GM12878 (cell line): ENCODE measurements around the gene B3GALT5. TPM values are rescaled to one million over a fixed set of nuclear protein-coding genes. Genes with fewer than 3 reads are reported as not detected.

Experiments used
- ATAC-seq: fragments of 200-7000 bp; cut with Tn5 transposase; 3 replicates; pipeline ENCODE4 v1.9.1; 2020; ENCODE audit warnings: mild to moderate bottlenecking, moderate library complexity
- BruUV-seq: library from RNA; stranded (reverse); fragments of 400-500 nt; replicated peaks from 2 replicates; lab custom pipeline; 2021; lab: Mats Ljungman, UMichigan
- CTCF ChIA-PET: fragments of 300-600 bp; sonication (Branson Sonifier 250); formaldehyde crosslinking; extraction: SDS; loops from one replicate; lab custom pipeline; 2021; ENCODE audit warnings: inconsistent platforms; lab: Yijun Ruan, JAX
- POLR2A ChIA-PET: fragments of 350-600 bp; formaldehyde crosslinking; extraction: SDS; loops from one replicate; lab custom pipeline; 2021; ENCODE audit warnings: inconsistent platforms; lab: Charles Lee
- RAD21 ChIA-PET: fragments of 300-600 bp; sonication (Branson Sonifier 250); formaldehyde crosslinking; loops from one replicate; lab custom pipeline; 2023; ENCODE audit warnings: antibody characterized with exemption; ENCODE audit not compliant: unreplicated experiment; lab: Charles Lee
- SMC1A ChIA-PET: fragments of 300-600 bp; sonication (Branson Sonifier 250); formaldehyde crosslinking; loops from one replicate; lab custom pipeline; 2023; ENCODE audit not compliant: unreplicated experiment, uncharacterized antibody; lab: Charles Lee
- DNase-seq: peaks from one replicate; pipeline ENCODE4 v3.0.0-alpha.2; 2011; ENCODE audit warnings: low read depth, low spot score
- FAIRE-seq: peaks from 3 replicates; lab custom pipeline; 2011; peaks lifted over from hg19 to GRCh38; lab: Jason Lieb, UNC
- H2AFZ ChIP-seq: 2 replicates; pipeline ENCODE4 v1.6.0; 2011; ENCODE audit warnings: low read depth, low read length, control low read depth; ENCODE audit not compliant: control insufficient read depth
- H3K27ac ChIP-seq: 2 replicates; pipeline ENCODE4 v1.5.1; 2011; ENCODE audit warnings: control low read depth; ENCODE audit not compliant: control insufficient read depth, insufficient read depth
- H3K27me3 ChIP-seq, 2 experiments: replicated peaks in 1 of 2; 2 replicates each; pipeline versions ENCODE4 v1.6.0 to v1.6.1; 2011; ENCODE audit warnings: low read length in 1 of 2; ENCODE audit not compliant: control insufficient read depth in 2 of 2, insufficient read depth in 2 of 2
- H3K36me3 ChIP-seq, 2 experiments: 2 replicates each; pipeline ENCODE4 v1.5.1; 2011; ENCODE audit warnings: low read length in 1 of 2; ENCODE audit not compliant: control insufficient read depth in 2 of 2, insufficient read depth in 2 of 2
- H3K4me1 ChIP-seq: 2 replicates; pipeline ENCODE4 v1.6.1; 2011; ENCODE audit warnings: mild to moderate bottlenecking, low read length, moderate library complexity, mixed read lengths; ENCODE audit not compliant: control insufficient read depth, insufficient read depth
- H3K4me2 ChIP-seq: 2 replicates; pipeline ENCODE4 v1.6.0; 2011; ENCODE audit warnings: control low read depth; ENCODE audit not compliant: control insufficient read depth, insufficient read depth
- H3K4me3 ChIP-seq: fragments of 200-600 bp; sonication (generic); 2 replicates; pipeline ENCODE4 v1.5.1; 2016
- H3K79me2 ChIP-seq: 2 replicates; pipeline ENCODE4 v1.6.0; 2011; ENCODE audit warnings: low read length; ENCODE audit not compliant: control insufficient read depth, insufficient read depth
- H3K9ac ChIP-seq: 2 replicates; pipeline ENCODE4 v1.8.0; 2011; ENCODE audit warnings: low read length, control low read depth, mixed read lengths; ENCODE audit not compliant: control insufficient read depth, insufficient read depth
- H3K9me3 ChIP-seq: replicated peaks from 3 replicates; pipeline ENCODE4 v1.5.1; 2011; ENCODE audit warnings: mild to moderate bottlenecking, low read length; ENCODE audit not compliant: control insufficient read depth, insufficient read depth
- H4K20me1 ChIP-seq: 2 replicates; pipeline ENCODE4 v1.6.0; 2011; ENCODE audit not compliant: control insufficient read depth, insufficient read depth
- CUX1 ChIP-seq: IDR thresholded peaks from 2 replicates; pipeline ENCODE4 v1.6.1; 2012; ENCODE audit warnings: improper control_type of control experiment, low read depth, low read length; ENCODE audit not compliant: insufficient replicate concordance
- E2F4 ChIP-seq: IDR thresholded peaks from 2 replicates; pipeline ENCODE4 v1.6.1; 2012; ENCODE audit warnings: low read depth, low read length, improper control_type of control experiment
- IKZF2 ChIP-seq, 2 experiments: fragments of 450-650 bp; IDR thresholded peaks; 2 replicates each; pipeline ENCODE4 v1.6.1; 2017; ENCODE audit warnings: mild to moderate bottlenecking in 2 of 2, moderate library complexity in 2 of 2
- PBX3 ChIP-seq: IDR thresholded peaks from 2 replicates; pipeline ENCODE4 v1.6.1; 2011; ENCODE audit warnings: mild to moderate bottlenecking, low read depth, low read length, moderate library complexity; ENCODE audit not compliant: insufficient replicate concordance
- PML ChIP-seq: IDR thresholded peaks from 2 replicates; pipeline ENCODE4 v1.6.1; 2012; ENCODE audit warnings: low read length, inconsistent platforms
- RUNX3 ChIP-seq: IDR thresholded peaks from 2 replicates; pipeline ENCODE4 v1.6.1; 2012; ENCODE audit warnings: low read length, inconsistent platforms
- SRF ChIP-seq, 2 experiments: IDR thresholded peaks; 2 replicates each; pipeline ENCODE4 v1.6.1; 2011; ENCODE audit warnings: low read depth in 2 of 2, low read length in 2 of 2, mild to moderate bottlenecking in 1 of 2, moderate library complexity in 1 of 2
- TCF3 ChIP-seq: IDR thresholded peaks from 2 replicates; pipeline ENCODE4 v1.6.1; 2012; ENCODE audit warnings: low read depth, mild to moderate bottlenecking, low read length, borderline replicate concordance; ENCODE audit not compliant: insufficient read depth
- WRNIP1 ChIP-seq: IDR thresholded peaks from 2 replicates; pipeline ENCODE4 v1.6.1; 2011; ENCODE audit warnings: low read depth, low read length, improper control_type of control experiment, borderline replicate concordance
- ZBTB33 ChIP-seq: fragments of 450-650 bp; IDR thresholded peaks from 2 replicates; pipeline ENCODE4 v1.6.1; 2017; ENCODE audit warnings: mild to moderate bottlenecking
- ZNF24 ChIP-seq: fragments of 450-650 bp; IDR thresholded peaks from 2 replicates; pipeline ENCODE4 v1.6.1; 2017; ENCODE audit warnings: antibody characterized with exemption, mild to moderate bottlenecking
- ZNF622 ChIP-seq: fragments of 450-650 bp; IDR thresholded peaks from 2 replicates; pipeline ENCODE4 v1.6.1; 2017; ENCODE audit warnings: mild to moderate bottlenecking, inconsistent platforms
- WGBS: methylation state at CpG from one replicate; pipeline ENCODE4 v1.1.6; 2016; ENCODE audit warnings: low lambda C conversion rate; ENCODE audit not compliant: insufficient replicate concordance, insufficient coverage; ENCODE audit errors: missing lambda C conversion rate; 5-methylcytosine and 5-hydroxymethylcytosine counted together
- in situ Hi-C: fragments of 300-500 bp; cut with MboI; formaldehyde crosslinking; loops from 9 replicates; pipeline ENCODE4 v1.14.3; 2018; ENCODE audit warnings: mixed read lengths
- intact Hi-C: fragments of 100-400 bp; cut with micrococcal nuclease; formaldehyde crosslinking; loops from one replicate; pipeline ENCODE4 v1.14.2; 2022; ENCODE audit not compliant: unreplicated experiment
- polyA plus RNA-seq, 11 experiments: library from polyadenylated mRNA; depleted of rRNA in 4 of 11; unstranded in 6 of 11; stranded (reverse) in 5 of 11; fragments of >200 nt; fragmentation: Nextera tagmentation in 4 of 11; fragmentation: Illumina TruSeq in 1 of 11; extraction: Ambion mirVana in 4 of 11; extraction: Trizol in 1 of 11; gene quantifications; 1 replicate in 1 of 11; 2 replicates in 10 of 11; pipeline versions ENCODE4 v1.2.1 to v1.2.3, GENCODE V29; 2011 to 2016; ENCODE audit warnings: inconsistent platforms in 2 of 11, missing spikeins in 2 of 11, low read depth in 1 of 11
- total RNA-seq, 4 experiments: library from RNA; depleted of rRNA in 3 of 4; stranded (reverse); fragments of >200 nt in 3 of 4; fragmentation: Illumina TruSeq in 1 of 4; extraction: Trizol in 1 of 4; gene quantifications; 2 replicates each; pipeline versions ENCODE4 v1.2.1 to v1.2.3, GENCODE V29; 2013 to 2021

The B3GALT5 gene
- total and polyA plus RNA-seq, 10 of the 15 experiments (the other 5 are each of a cell fraction or from before 2014, with no cell fraction given), result 0.03 to 0.04 TPM; not detected in 8

- TF ChIP-seq CUX1 (no peak), IKZF2 (IDR thresholded peaks at IDR 0.05) (no peak)
Observed at GRCh38 chr21:39644062-39644560, 31.4 kb downstream of the B3GALT5 start (continued).

- no peak for ATAC-seq
- SMC1A ChIA-PET, result no interaction called here
- Histone ChIP-seq H3K4me2 (no peak overlapping the region), H3K9me3 (no peaks in the 10 kb centered on the region; the same call in 2 of the 3 replicates), H2AFZ (no peak overlapping the region), H3K27me3 (no peaks in the 10 kb centered on the region), H3K27ac (no peak overlapping the region), H3K4me1 (no peaks in the 10 kb centered on the region), H3K36me3 (no peaks in the 10 kb centered on the region), H3K79me2 (no peaks in the 10 kb centered on the region), H3K4me3 (no peak overlapping the region), H4K20me1 (no peaks in the 10 kb centered on the region), H3K9ac (no peak overlapping the region)
- no peak for DNase-seq
- RAD21 ChIA-PET, result no interaction called here
- POLR2A ChIA-PET, result no interaction called here
- CTCF ChIA-PET, result no interaction called here
- intact Hi-C loops (no loop called here), in situ Hi-C loops (no loop called here)
- no peak for FAIRE-seq
- WGBS, result 0% methylated on average over 3 of the region's 3 CpGs
- BruUV-seq, result no TSS peak
- TF ChIP-seq E2F4, result no peak
- no peak for TF ChIP-seq RUNX3
- no peak for TF ChIP-seq WRNIP1
- TF ChIP-seq PBX3, result no peak
- TF ChIP-seq SRF (IDR thresholded peaks at IDR 0.05; ENCODE audit: low read depth in 2 of 2, low read length in 2 of 2), result no peak
- TF ChIP-seq ZNF622, result no peak
- no peak for TF ChIP-seq TCF3
- TF ChIP-seq PML, result no peak
- no peak for TF ChIP-seq ZBTB33
- TF ChIP-seq ZNF24, result no peak
Observed at GRCh38 chr21:39645331-39645730, 32.6 kb downstream of the B3GALT5 start.
